ENCODE measurements around the gene DPH3. TPM values are rescaled to one million over a fixed set of nuclear protein-coding genes. Genes with fewer than 3 reads are reported as not detected.

Gene DPH3
- total and polyA plus RNA-seq, 10 of the 15 experiments (the other 5 are each of a cell fraction or from before 2014, with no cell fraction given) = 10.8 to 71.8 (median 23.4) TPM

DNA sequence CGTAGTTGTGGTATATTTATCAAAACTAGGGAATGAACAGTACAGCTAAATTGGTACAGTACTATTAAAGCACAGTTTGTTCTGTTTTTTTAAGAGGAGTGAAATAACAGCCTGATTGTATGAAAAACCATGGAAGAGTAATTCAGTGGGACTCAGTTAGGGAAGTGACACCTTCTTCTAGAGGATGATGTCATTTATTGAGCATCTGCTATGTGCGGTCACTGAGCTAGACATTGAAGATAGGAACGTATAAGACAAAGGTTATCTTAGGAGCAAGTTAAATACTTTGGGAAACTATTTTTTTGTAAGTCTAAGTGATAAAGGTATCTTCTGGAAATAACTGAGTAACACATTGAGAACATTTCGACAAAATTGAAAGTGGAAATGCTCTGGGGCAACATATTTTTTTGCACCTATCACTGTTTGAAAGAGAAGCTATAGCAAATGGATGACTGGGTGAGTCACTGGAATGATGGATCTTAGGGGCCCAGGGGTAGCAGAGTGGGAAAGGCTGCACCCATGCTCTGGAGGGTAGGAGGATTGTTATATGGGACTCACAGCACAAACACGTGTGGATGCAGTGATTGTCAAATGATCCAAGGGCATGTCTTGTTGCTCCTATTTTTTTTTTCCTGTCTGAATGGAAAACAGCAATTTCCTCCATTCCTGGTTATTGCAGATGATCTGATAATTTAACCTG, 43.2 kb upstream of the DPH3 start:
- Histone ChIP-seq H3K9ac (ENCODE audit: control insufficient read depth, insufficient read depth, low read length) (no peak overlapping the region), H3K9me3 (replicated peaks; ENCODE audit: control insufficient read depth, insufficient read depth, low read length) (no peaks in the 10 kb centered on the region), H3K79me2 (ENCODE audit: control insufficient read depth, insufficient read depth, low read length) (no peaks in the 10 kb centered on the region), H3K36me3 (ENCODE audit: control insufficient read depth in 2 of 2, insufficient read depth in 2 of 2, low read length in 1 of 2) (peaks cover 0 to 6% of the 10 kb centered on the region in 2 experiments; a peak in 3 of 4 replicates), H3K4me1 (ENCODE audit: control insufficient read depth, insufficient read depth, low read length) (peaks cover 24% of the 10 kb centered on the region), H3K27me3 (replicated peaks in 1 of 2; ENCODE audit: control insufficient read depth in 2 of 2, insufficient read depth in 2 of 2, low read length in 1 of 2) (no peaks in the 10 kb centered on the region), H2AFZ (ENCODE audit: control insufficient read depth, low read depth, low read length) (no peak overlapping the region), H4K20me1 (ENCODE audit: control insufficient read depth, insufficient read depth) (no peaks in the 10 kb centered on the region), H3K4me2 (ENCODE audit: control insufficient read depth, insufficient read depth) (no peak overlapping the region), H3K27ac (ENCODE audit: control insufficient read depth, insufficient read depth) (no peak overlapping the region), H3K4me3 (no peak overlapping the region)
- DNase-seq (ENCODE audit: low read depth, low spot score) (no peak), FAIRE-seq (no peak), ATAC-seq (no peak)
- intact Hi-C loops (cut with micrococcal nuclease; ENCODE audit: unreplicated experiment) = no loop called here
- CTCF ChIA-PET = interaction anchor here (0.5 to 1.4 kb wide), 4 partner anchors 12 to 709 kb away, joined by 3 to 5 read pairs (median 4); no protein-coding TSS in a partner anchor
- WGBS (ENCODE audit: insufficient coverage, insufficient replicate concordance, low lambda C conversion rate, missing lambda C conversion rate) = 97% methylated on average over 5 of the region's 5 CpGs
- BruUV-seq (replicated peaks) = TSS peak; percentile 18
- in situ Hi-C loops (cut with MboI) = no loop called here
- RAD21 ChIA-PET (ENCODE audit: unreplicated experiment) = interaction anchor here (1.1 to 2.0 kb wide), 3 partner anchors 17 to 56 kb away, joined by 3 to 13 read pairs (median 5); partner anchors contain the start of genes DPH3 and OXNAD1
- SMC1A ChIA-PET (ENCODE audit: uncharacterized antibody, unreplicated experiment) = interaction anchor here (0.6 to 2.5 kb wide), 7 partner anchors 13 to 204 kb away, joined by 3 to 9 read pairs (median 4); no protein-coding TSS in a partner anchor
- POLR2A ChIA-PET = interaction anchor here (0.5 kb wide), 1 partner anchor 879 kb away, joined by 3 read pairs; no protein-coding TSS in a partner anchor
- TF ChIP-seq ATF7 (IDR thresholded peaks at IDR 0.05; ENCODE audit: low read depth) = peak; percentile 38; the same call in 1 of the 2 replicates
- no peak for TF ChIP-seq HDAC6 (IDR thresholded peaks at IDR 0.05; ENCODE audit: unreplicated experiment)
- TF ChIP-seq BHLHE40 (IDR thresholded peaks at IDR 0.05; ENCODE audit: borderline replicate concordance in 1 of 2, low read depth in 2 of 2, low read length in 1 of 2) = no peak
- peak; percentile 7 for TF ChIP-seq BCL3 (IDR thresholded peaks at IDR 0.05; ENCODE audit: borderline replicate concordance, insufficient read depth, low read depth, low read length, poor library complexity, severe bottlenecking)
- TF ChIP-seq SPI1 (IDR thresholded peaks at IDR 0.05; ENCODE audit: borderline replicate concordance, insufficient read depth, low read depth, low read length) = peak; percentile 2; the same call in 1 of the 2 replicates
- no peak for TF ChIP-seq HSF1 (IDR thresholded peaks at IDR 0.05; ENCODE audit: low read depth, low read length)
- no peak for TF ChIP-seq TARDBP (IDR thresholded peaks at IDR 0.05; ENCODE audit: borderline replicate concordance)
- 0 out of 2 replicates have a peak, but pooled peaks have one; percentile 15 for TF ChIP-seq POLR2AphosphoS2 (IDR thresholded peaks at IDR 0.05; ENCODE audit: low read depth, low read length)
- no peak for TF ChIP-seq SIX5 (IDR thresholded peaks at IDR 0.05; ENCODE audit: low read depth, low read length, severe bottlenecking)
- TF ChIP-seq HDGF (IDR thresholded peaks at IDR 0.05) = no peak
- no peak for TF ChIP-seq MYC (IDR thresholded peaks at IDR 0.05; ENCODE audit: insufficient read depth, insufficient read length, insufficient replicate concordance, low read length, severe bottlenecking)
- no peak for TF ChIP-seq CEBPZ (IDR thresholded peaks at IDR 0.05; ENCODE audit: low read depth, low read length)
- TF ChIP-seq IKZF2 (IDR thresholded peaks at IDR 0.05) = no peak
- TF ChIP-seq BACH1 (IDR thresholded peaks at IDR 0.05; ENCODE audit: borderline replicate concordance) = no peak
- 0 out of 2 replicates have a peak, but pooled peaks have one; percentile 21 for TF ChIP-seq POLR2AphosphoS5 (IDR thresholded peaks at IDR 0.05; ENCODE audit: low read length)
- no peak for TF ChIP-seq RAD21 (IDR thresholded peaks at IDR 0.05; ENCODE audit: insufficient read depth, low read depth, low read length)
- no peak for TF ChIP-seq HDAC2 (IDR thresholded peaks at IDR 0.05)

All from GM12878 (cell line).